Fibroblast of pulmonary artery (primary cell): Measurements from ENCODE around the gene OSGEPL1.

ENCODE experiments used
- DNase-seq: peaks from one replicate; pipeline ENCODE4 v3.0.0-alpha.2; 2010; ENCODE audit warnings: low read depth
- H3K4me3 ChIP-seq: replicated peaks from 2 replicates; pipeline ENCODE4 v1.5.1; 2011; ENCODE audit warnings: low read depth, mild to moderate bottlenecking, control low read depth, low read length, moderate library complexity
- CTCF ChIP-seq: IDR thresholded peaks from 2 replicates; pipeline ENCODE4 v1.5.1; 2011; ENCODE audit warnings: mild to moderate bottlenecking, control low read depth, low read length, inconsistent platforms; ENCODE audit errors: missing control alignments

Gene OSGEPL1

GRCh38 chr2:189797902-189798301 is 35.3 kb upstream of the OSGEPL1 start:
- no peak for DNase-seq
- no peak for TF ChIP-seq CTCF
- H3K4me3 ChIP-seq = no peak overlapping the region

- no peak overlapping the region for H3K4me3 ChIP-seq
- no peak for DNase-seq
- no peak for TF ChIP-seq CTCF
Observed at GRCh38 chr2:189794310-189794709, 31.7 kb upstream of the OSGEPL1 start.

GRCh38 chr2:189791338-189792042 is 28.9 kb upstream of the OSGEPL1 start:
- TF ChIP-seq CTCF = no peak
- DNase-seq = no peak
- no peak overlapping the region for H3K4me3 ChIP-seq

- peak within 1 kb of the TSS; percentile 81 for H3K4me3 ChIP-seq
- DNase-seq = peak; percentile 97
- no peak for TF ChIP-seq CTCF
Observed at GRCh38 chr2:189783927-189784867, 21.6 kb upstream of the OSGEPL1 start, which contains the start of the genes ORMDL1 and PMS1. Gene ORMDL1 (minus strand): TSS chr2:189784339. CDS start chr2:189782595, 1,744 bp downstream. Gene PMS1 (plus strand): TSS chr2:189784450. CDS start chr2:189791810, 7,360 bp downstream.

- TF ChIP-seq CTCF = no peak
- peak; percentile 50 for DNase-seq
- peak overlapping the region; percentile 81 for H3K4me3 ChIP-seq
Observed at GRCh38 chr2:189783451-189783926, 20.9 kb upstream of the OSGEPL1 start.

- peak overlapping the region; percentile 81 for H3K4me3 ChIP-seq
- no peak for TF ChIP-seq CTCF
- peak; percentile 29 for DNase-seq
Observed at GRCh38 chr2:189782221-189782671, 19.7 kb upstream of the OSGEPL1 start.
